ENCODE results near the gene NAA40.

DNA sequence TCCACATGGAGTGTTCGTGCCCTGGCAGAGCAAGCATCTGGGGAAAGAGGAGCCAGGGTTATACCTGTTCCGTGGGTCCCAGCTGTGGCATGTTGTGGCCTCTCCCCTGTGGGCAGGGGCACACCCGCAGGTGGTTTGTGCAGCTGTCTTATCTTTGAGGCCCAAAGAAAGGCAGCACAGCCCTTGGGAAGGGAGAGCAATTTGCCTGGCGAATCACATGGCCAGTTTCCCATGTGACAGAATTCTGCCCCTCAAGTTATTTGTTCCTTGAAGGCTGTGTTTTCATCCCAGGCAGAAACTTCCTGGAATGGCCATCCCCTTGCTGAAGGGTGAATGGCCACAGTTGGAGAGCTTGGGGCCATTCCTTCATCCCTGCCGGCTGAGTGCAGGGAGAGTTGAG, 19.2 kb downstream of the NAA40 start:
- TF ChIP-seq ZFP3 (CRISPR knock-in tag; IDR thresholded peaks at IDR 0.05) = no peak
- TF ChIP-seq ZC3H10 (CRISPR knock-in tag; IDR thresholded peaks at IDR 0.05) = no peak
- TF ChIP-seq ISL1 (CRISPR knock-in tag; IDR thresholded peaks at IDR 0.05) = no peak
- no peak for TF ChIP-seq TOX (CRISPR knock-in tag; IDR thresholded peaks at IDR 0.05; ENCODE audit: borderline replicate concordance)
- no peak for TF ChIP-seq OSR1 (CRISPR knock-in tag; IDR thresholded peaks at IDR 0.05)
- TF ChIP-seq, protein P1, sequence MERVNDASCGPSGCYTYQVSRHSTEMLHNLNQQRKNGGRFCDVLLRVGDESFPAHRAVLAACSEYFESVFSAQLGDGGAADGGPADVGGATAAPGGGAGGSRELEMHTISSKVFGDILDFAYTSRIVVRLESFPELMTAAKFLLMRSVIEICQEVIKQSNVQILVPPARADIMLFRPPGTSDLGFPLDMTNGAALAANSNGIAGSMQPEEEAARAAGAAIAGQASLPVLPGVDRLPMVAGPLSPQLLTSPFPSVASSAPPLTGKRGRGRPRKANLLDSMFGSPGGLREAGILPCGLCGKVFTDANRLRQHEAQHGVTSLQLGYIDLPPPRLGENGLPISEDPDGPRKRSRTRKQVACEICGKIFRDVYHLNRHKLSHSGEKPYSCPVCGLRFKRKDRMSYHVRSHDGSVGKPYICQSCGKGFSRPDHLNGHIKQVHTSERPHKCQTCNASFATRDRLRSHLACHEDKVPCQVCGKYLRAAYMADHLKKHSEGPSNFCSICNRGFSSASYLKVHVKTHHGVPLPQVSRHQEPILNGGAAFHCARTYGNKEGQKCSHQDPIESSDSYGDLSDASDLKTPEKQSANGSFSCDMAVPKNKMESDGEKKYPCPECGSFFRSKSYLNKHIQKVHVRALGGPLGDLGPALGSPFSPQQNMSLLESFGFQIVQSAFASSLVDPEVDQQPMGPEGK (CRISPR knock-in tag; IDR thresholded peaks at IDR 0.05; ENCODE audit: borderline replicate concordance) = no peak
- no peak for TF ChIP-seq ARNTL (CRISPR knock-in tag; IDR thresholded peaks at IDR 0.05; ENCODE audit: borderline replicate concordance, low read depth)
- TF ChIP-seq CSDC2 (CRISPR knock-in tag; IDR thresholded peaks at IDR 0.05) = no peak
- TF ChIP-seq, protein P2, sequence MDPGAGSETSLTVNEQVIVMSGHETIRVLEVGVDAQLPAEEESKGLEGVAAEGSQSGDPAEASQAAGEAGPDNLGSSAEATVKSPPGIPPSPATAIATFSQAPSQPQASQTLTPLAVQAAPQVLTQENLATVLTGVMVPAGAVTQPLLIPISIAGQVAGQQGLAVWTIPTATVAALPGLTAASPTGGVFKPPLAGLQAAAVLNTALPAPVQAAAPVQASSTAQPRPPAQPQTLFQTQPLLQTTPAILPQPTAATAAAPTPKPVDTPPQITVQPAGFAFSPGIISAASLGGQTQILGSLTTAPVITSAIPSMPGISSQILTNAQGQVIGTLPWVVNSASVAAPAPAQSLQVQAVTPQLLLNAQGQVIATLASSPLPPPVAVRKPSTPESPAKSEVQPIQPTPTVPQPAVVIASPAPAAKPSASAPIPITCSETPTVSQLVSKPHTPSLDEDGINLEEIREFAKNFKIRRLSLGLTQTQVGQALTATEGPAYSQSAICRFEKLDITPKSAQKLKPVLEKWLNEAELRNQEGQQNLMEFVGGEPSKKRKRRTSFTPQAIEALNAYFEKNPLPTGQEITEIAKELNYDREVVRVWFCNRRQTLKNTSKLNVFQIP (CRISPR knock-in tag; IDR thresholded peaks at IDR 0.05; ENCODE audit: borderline replicate concordance, low read depth) = no peak
- no peak for TF ChIP-seq ZFP30 (CRISPR knock-in tag; IDR thresholded peaks at IDR 0.05)
- TF ChIP-seq, protein P3, sequence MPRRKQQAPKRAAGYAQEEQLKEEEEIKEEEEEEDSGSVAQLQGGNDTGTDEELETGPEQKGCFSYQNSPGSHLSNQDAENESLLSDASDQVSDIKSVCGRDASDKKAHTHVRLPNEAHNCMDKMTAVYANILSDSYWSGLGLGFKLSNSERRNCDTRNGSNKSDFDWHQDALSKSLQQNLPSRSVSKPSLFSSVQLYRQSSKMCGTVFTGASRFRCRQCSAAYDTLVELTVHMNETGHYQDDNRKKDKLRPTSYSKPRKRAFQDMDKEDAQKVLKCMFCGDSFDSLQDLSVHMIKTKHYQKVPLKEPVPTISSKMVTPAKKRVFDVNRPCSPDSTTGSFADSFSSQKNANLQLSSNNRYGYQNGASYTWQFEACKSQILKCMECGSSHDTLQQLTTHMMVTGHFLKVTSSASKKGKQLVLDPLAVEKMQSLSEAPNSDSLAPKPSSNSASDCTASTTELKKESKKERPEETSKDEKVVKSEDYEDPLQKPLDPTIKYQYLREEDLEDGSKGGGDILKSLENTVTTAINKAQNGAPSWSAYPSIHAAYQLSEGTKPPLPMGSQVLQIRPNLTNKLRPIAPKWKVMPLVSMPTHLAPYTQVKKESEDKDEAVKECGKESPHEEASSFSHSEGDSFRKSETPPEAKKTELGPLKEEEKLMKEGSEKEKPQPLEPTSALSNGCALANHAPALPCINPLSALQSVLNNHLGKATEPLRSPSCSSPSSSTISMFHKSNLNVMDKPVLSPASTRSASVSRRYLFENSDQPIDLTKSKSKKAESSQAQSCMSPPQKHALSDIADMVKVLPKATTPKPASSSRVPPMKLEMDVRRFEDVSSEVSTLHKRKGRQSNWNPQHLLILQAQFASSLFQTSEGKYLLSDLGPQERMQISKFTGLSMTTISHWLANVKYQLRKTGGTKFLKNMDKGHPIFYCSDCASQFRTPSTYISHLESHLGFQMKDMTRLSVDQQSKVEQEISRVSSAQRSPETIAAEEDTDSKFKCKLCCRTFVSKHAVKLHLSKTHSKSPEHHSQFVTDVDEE (CRISPR knock-in tag; IDR thresholded peaks at IDR 0.05) = no peak
- no peak for TF ChIP-seq TCF4 (CRISPR knock-in tag; IDR thresholded peaks at IDR 0.05; ENCODE audit: borderline replicate concordance)
- no peak for TF ChIP-seq ZNF70 (CRISPR knock-in tag; IDR thresholded peaks at IDR 0.05)
- TF ChIP-seq, protein P4, sequence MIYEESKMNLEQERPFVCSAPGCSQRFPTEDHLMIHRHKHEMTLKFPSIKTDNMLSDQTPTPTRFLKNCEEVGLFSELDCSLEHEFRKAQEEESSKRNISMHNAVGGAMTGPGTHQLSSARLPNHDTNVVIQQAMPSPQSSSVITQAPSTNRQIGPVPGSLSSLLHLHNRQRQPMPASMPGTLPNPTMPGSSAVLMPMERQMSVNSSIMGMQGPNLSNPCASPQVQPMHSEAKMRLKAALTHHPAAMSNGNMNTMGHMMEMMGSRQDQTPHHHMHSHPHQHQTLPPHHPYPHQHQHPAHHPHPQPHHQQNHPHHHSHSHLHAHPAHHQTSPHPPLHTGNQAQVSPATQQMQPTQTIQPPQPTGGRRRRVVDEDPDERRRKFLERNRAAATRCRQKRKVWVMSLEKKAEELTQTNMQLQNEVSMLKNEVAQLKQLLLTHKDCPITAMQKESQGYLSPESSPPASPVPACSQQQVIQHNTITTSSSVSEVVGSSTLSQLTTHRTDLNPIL (CRISPR knock-in tag; IDR thresholded peaks at IDR 0.05; ENCODE audit: low read depth) = no peak

Data from SK-N-SH treated with all-trans-retinoic acid at 6 μM for 48 hours (cell line).